Activated naive CD8-positive, alpha-beta T cell treated with anti-CD3 and anti-CD28 coated beads for 36 hours (primary cell): ENCODE data around the gene TTC13. TPM values are rescaled to one million over a fixed set of nuclear protein-coding genes. Genes with fewer than 3 reads are reported as not detected.
"Not testable (repeated sequence)": the region's sequence is repeated elsewhere in the genome, so short reads cannot be mapped to it uniquely, and the experiment has no call there.

Experiments used
- DNase-seq: peaks from one replicate; pipeline ENCODE4 v3.0.0; 2021
- H3K27ac Mint-ChIP-seq: one replicate; pipeline ENCODE4 v1.8.0; 2022; ENCODE audit warnings: mild to moderate bottlenecking, moderate library complexity, mixed read lengths
- H3K27me3 Mint-ChIP-seq: one replicate; pipeline ENCODE4 v1.8.0; 2022; ENCODE audit warnings: mild to moderate bottlenecking, mixed read lengths
- H3K36me3 Mint-ChIP-seq: one replicate; pipeline ENCODE4 v1.8.0; 2021; ENCODE audit warnings: mild to moderate bottlenecking, mixed read lengths
- H3K4me1 Mint-ChIP-seq: one replicate; pipeline ENCODE4 v1.8.0; 2021; ENCODE audit warnings: mixed read lengths
- H3K4me3 Mint-ChIP-seq: one replicate; pipeline ENCODE4 v1.8.0; 2022; ENCODE audit warnings: mild to moderate bottlenecking, moderate library complexity, mixed read lengths
- H3K9me3 Mint-ChIP-seq: one replicate; pipeline ENCODE4 v1.8.0; 2022; ENCODE audit warnings: mixed read lengths
- total RNA-seq, 2 experiments: library from RNA; stranded (reverse); gene quantifications; one replicate each; pipeline ENCODE4 v1.2.3, GENCODE V29; 2021

TTC13 gene
- 10 to 100 TPM; 13.4 to 15.5 TPM for total RNA-seq

DNA sequence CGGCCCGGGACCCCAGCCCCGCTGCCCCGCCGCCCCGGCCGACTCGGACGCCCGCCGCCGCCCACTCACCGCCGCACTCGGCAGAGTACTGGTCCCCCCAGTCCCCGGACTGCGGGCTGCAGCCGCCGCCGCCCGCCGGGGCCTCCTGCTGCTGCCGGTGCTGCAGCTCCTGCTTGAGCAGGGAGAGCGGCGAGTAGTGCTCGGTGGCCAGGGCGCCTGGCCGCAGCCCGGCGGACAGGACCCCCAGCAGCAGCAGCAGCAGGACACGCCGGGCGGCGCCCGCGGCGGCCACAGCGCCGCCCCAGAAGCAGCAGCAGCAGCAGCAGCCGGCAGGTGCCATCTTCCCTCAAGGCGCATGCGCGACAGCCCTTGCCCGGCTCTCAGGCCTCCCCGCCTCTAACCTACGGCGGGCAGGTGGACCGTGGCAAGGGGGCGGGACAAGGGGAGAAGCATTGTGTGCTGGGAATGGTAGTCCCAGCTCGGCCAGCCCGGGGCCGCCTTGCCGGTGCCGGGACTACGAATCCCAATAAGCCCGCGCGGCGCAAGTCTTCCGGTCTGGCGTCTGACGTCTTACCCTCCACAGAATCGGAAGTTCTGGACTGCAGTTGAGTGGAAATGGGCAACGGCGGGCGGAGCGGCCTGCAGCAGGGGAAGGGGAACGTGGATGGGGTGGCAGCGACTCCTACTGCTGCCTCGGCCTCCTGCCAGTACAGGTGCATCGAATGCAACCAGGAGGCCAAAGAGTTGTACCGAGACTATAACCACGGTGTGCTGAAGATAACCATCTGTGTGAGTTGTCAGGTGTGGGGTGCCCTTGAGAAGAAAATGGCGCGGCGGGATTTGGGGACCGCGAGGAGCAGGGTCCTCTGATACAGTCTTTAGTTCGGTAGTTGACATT, at the start of gene TTC13, which contains the start of gene ARV1:
TTC13 (minus strand) TSS at position 371 of the 898 bp plus-strand sequence; CDS start at position 340, 31 bp downstream.
ARV1 (plus strand) TSS at position 604 of the 898 bp plus-strand sequence; CDS start at position 616, 12 bp downstream.
- Mint-ChIP-seq H3K27ac (peak within 1 kb of the TSS; percentile 95), H3K4me3 (peak within 1 kb of the TSS; percentile 97), H3K27me3 (no peaks in the 10 kb centered on the region), H3K36me3 (peaks cover 32% of the 10 kb centered on the region), H3K9me3 (no peaks in the 10 kb centered on the region), H3K4me1 (peaks cover 24% of the 10 kb centered on the region)
- DNase-seq = peak; percentile 98

GRCh38 chr1:231027971-231028370, 49.3 kb upstream of the TTC13 start:
- H3K4me1 Mint-ChIP-seq = peaks cover 18% of the 10 kb centered on the region
- H3K4me3 Mint-ChIP-seq = no peak overlapping the region
- no peak for DNase-seq
- no peak overlapping the region for H3K27ac Mint-ChIP-seq
- H3K27me3 Mint-ChIP-seq = no peaks in the 10 kb centered on the region
- peaks cover 9% of the 10 kb centered on the region for H3K36me3 Mint-ChIP-seq
- no peaks in the 10 kb centered on the region for H3K9me3 Mint-ChIP-seq

DNA sequence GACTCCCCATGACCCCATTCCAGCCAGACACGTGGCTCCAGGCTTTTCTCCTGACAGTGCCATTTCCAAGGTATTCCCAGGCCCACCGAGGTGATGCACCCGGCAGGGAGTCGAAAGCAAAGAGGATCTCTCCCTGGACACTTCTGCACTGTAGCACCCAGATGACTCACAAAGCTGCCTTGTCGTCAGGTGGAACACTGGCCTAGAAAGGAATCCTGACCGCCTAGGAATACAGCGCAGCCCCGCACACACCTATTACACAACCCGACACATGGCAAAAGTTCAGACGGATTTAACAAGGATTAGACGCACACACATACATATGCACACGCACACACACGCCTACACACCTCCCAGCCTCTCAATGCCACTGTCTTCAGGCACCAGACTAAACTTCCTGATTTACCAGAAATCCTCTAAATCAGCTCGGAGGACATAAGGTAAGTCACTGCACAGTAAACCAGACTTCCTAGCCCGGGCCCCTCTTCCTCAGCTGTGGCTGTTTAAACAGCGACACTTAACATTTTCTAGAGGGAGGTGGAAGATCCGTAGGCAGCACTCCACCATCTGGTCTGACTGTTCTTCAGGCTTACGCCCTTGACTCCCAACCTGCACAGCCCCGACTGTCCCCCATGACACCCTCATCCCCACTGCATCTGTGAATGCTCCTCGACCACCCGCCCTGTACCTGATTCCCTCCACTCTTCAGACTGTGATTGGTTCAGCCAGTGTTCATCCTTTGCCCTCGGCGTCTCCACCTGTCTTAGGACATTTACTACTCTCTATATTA, 48.7 kb upstream of the TTC13 start:
- H3K27me3 Mint-ChIP-seq = no peaks in the 10 kb centered on the region
- H3K4me3 Mint-ChIP-seq = no peak overlapping the region
- no peaks in the 10 kb centered on the region for H3K9me3 Mint-ChIP-seq
- DNase-seq = no peak
- no peak overlapping the region for H3K27ac Mint-ChIP-seq
- peaks cover 15% of the 10 kb centered on the region for H3K4me1 Mint-ChIP-seq
- H3K36me3 Mint-ChIP-seq = peaks cover 9% of the 10 kb centered on the region

DNA sequence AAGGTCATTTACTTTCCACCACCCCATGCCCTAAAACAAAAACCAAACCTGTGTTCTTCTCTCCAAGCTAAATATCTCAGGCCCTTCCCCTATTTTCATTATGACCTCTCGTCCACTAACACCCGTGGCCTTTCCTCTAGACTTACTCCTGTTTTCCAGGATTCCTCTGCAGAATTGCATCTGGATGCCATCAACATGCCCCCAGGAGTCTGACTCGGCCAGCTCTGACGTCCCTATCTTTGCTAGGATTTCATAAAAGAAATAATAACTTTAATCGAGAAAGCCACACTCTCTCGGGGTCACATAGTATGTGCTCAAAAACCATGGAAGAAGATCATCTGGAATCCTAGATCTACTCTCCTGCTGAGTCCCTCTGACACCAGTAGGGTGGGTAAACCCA, 47.9 kb upstream of the TTC13 start:
- peaks cover 15% of the 10 kb centered on the region for H3K4me1 Mint-ChIP-seq
- H3K4me3 Mint-ChIP-seq = no peak overlapping the region
- H3K27ac Mint-ChIP-seq = no peak overlapping the region

DNA sequence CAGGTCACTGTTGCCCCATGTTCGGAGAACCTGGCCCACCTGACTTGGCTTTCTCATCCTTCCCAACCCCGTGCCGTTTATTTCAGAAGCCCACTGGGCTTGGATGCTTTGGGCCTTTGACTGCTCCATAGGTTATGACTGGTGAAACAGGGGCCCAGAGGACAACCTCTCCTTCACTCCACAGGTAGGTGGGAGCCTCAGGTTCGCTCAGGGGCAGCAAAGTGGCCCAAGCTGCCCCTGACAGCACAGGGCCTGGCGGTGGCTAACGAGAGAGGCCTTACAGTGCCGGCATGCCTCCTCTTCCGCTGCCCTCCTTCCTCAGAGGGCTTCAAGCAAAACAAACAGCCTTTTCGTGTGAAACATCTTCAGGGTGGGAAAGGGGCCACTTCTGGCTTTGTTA, 44.5 kb upstream of the TTC13 start:
- no peak overlapping the region for H3K27ac Mint-ChIP-seq
- H3K27me3 Mint-ChIP-seq = no peaks in the 10 kb centered on the region
- H3K36me3 Mint-ChIP-seq = peaks cover 8% of the 10 kb centered on the region
- H3K9me3 Mint-ChIP-seq = no peaks in the 10 kb centered on the region
- H3K4me3 Mint-ChIP-seq = no peak overlapping the region
- no peak for DNase-seq
- peaks cover 7% of the 10 kb centered on the region for H3K4me1 Mint-ChIP-seq

More for the DNA sequence above, 47.9 kb upstream of the TTC13 start:
- no peak for DNase-seq
- no peaks in the 10 kb centered on the region for H3K9me3 Mint-ChIP-seq
- peaks cover 9% of the 10 kb centered on the region for H3K36me3 Mint-ChIP-seq
- no peaks in the 10 kb centered on the region for H3K27me3 Mint-ChIP-seq

GRCh38 chr1:231022543-231022942, 43.9 kb upstream of the TTC13 start:
- DNase-seq, H3K4me1 Mint-ChIP-seq, H3K27me3 Mint-ChIP-seq, H3K27ac Mint-ChIP-seq, H3K4me3 Mint-ChIP-seq, H3K36me3 Mint-ChIP-seq, H3K9me3 Mint-ChIP-seq: not testable (repeated sequence)

GRCh38 chr1:231021540-231022031, 42.9 kb upstream of the TTC13 start:
- no peaks in the 10 kb centered on the region for H3K9me3 Mint-ChIP-seq
- no peak overlapping the region for H3K4me3 Mint-ChIP-seq
- H3K36me3 Mint-ChIP-seq = peaks cover 8% of the 10 kb centered on the region
- H3K27ac Mint-ChIP-seq = no peak overlapping the region
- peaks cover 5% of the 10 kb centered on the region for H3K4me1 Mint-ChIP-seq
- DNase-seq = no peak
- H3K27me3 Mint-ChIP-seq = no peaks in the 10 kb centered on the region

DNA sequence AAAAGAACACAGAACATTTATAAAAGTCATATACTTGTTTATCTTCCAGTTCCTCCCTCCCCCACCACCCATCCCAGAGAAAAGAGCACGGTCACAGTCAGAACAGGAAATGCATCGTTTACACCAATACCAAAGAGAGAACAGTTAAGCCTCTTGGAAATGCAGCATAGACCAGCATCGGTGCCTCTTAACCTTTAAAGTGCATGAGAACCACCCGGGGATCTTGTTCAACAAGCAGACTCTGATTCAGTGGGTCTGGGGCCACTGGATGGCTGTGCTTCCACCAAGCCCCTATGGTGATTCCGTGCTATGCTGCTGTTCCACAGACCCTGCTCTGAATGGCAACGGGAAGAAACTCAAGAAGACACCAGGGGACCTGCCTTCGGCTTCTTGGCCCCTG, 42.2 kb upstream of the TTC13 start:
- no peak for DNase-seq
- Mint-ChIP-seq H3K27me3 (no peaks in the 10 kb centered on the region), H3K4me3 (no peak overlapping the region), H3K36me3 (peaks cover 8% of the 10 kb centered on the region), H3K9me3 (no peaks in the 10 kb centered on the region), H3K27ac (no peak overlapping the region), H3K4me1 (peaks cover 5% of the 10 kb centered on the region)

DNA sequence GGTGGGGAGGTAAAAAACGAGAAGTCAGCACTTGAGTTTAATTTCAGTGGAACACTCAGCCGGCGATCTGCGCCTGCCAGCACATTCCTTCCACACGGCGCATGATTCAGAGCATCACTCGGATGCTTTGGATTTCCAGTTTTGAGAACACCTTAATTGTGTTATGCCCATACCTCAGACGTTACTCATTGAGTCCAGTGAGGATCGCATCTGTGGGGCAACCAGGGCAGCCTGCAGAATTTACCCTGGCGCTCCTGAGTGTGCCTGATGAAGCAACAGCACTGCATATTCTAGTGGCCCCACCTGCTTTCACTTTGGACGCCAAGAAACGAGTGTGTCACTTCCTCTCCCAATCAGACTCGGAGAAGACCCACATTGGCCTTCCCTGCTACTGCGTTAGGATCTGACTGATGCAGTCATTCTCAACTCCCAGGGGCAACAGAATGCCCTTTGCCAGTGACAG, 41.5 kb upstream of the TTC13 start:
- Mint-ChIP-seq H3K9me3 (no peaks in the 10 kb centered on the region), H3K27me3 (no peaks in the 10 kb centered on the region), H3K36me3 (peaks cover 5% of the 10 kb centered on the region), H3K4me3 (peak overlapping the region; percentile 43), H3K4me1 (peaks cover 5% of the 10 kb centered on the region), H3K27ac (peak overlapping the region; percentile 38)
- no peak for DNase-seq

GRCh38 chr1:231019711-231020110, 41.0 kb upstream of the TTC13 start:
- no peak for DNase-seq
- no peak overlapping the region for H3K4me3 Mint-ChIP-seq
- H3K27ac Mint-ChIP-seq = no peak overlapping the region
- H3K4me1 Mint-ChIP-seq = peaks cover 5% of the 10 kb centered on the region
- peaks cover 3% of the 10 kb centered on the region for H3K36me3 Mint-ChIP-seq
- H3K9me3 Mint-ChIP-seq = no peaks in the 10 kb centered on the region
- H3K27me3 Mint-ChIP-seq = no peaks in the 10 kb centered on the region

- Mint-ChIP-seq H3K27me3 (no peaks in the 10 kb centered on the region), H3K36me3 (peaks cover 3% of the 10 kb centered on the region), H3K4me3 (no peak overlapping the region), H3K4me1 (peaks cover 5% of the 10 kb centered on the region), H3K27ac (no peak overlapping the region), H3K9me3 (no peaks in the 10 kb centered on the region)
- DNase-seq = no peak
Observed at GRCh38 chr1:231016966-231017365, 38.3 kb upstream of the TTC13 start.

GRCh38 chr1:231016234-231016633, 37.6 kb upstream of the TTC13 start:
- Mint-ChIP-seq H3K4me1 (peaks cover 5% of the 10 kb centered on the region), H3K36me3 (peaks cover 3% of the 10 kb centered on the region), H3K4me3 (no peak overlapping the region), H3K27ac (no peak overlapping the region), H3K27me3 (no peaks in the 10 kb centered on the region), H3K9me3 (no peaks in the 10 kb centered on the region)
- no peak for DNase-seq

DNA sequence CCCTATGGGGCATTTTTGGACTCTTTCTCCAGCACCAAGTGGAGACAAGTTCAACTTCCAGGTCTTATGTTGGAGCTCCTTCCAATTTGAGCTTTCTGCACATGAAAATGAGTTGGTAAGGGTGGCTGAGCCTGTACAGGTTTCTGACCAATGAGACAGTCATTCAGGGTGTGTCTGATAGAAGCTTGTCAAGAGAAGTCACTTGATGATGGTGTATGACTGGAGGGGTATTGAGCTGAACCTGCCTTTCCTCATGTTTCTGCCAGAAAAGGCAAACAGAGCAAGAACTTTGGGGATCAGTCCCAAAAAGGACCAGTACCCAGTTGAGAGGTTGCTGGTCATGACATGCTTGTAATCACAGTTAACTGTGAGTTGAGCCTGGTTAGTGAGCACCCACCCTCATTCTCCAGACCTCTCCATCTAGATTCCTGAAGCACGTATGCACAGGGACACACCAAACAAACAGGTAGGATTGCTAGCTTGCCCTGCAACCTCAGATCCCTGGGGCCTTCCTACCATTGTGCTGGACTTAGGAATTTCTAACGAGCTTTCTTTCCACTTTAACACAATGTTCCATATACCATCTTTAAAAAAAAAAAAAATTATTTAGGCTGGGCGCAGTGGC, 34.8 kb upstream of the TTC13 start:
- H3K9me3 Mint-ChIP-seq = no peaks in the 10 kb centered on the region
- no peak overlapping the region for H3K4me3 Mint-ChIP-seq
- H3K36me3 Mint-ChIP-seq = no peaks in the 10 kb centered on the region

GRCh38 chr1:231011963-231012362, 33.3 kb upstream of the TTC13 start:
- Mint-ChIP-seq H3K4me1 (no peaks in the 10 kb centered on the region), H3K27me3 (no peaks in the 10 kb centered on the region), H3K9me3 (peaks cover 8% of the 10 kb centered on the region), H3K36me3 (no peaks in the 10 kb centered on the region), H3K4me3 (no peak overlapping the region), H3K27ac (no peak overlapping the region)
- DNase-seq = no peak

More for the DNA sequence above, 34.8 kb upstream of the TTC13 start:
- H3K27me3 Mint-ChIP-seq = no peaks in the 10 kb centered on the region
- no peak overlapping the region for H3K27ac Mint-ChIP-seq
- DNase-seq = no peak
- H3K4me1 Mint-ChIP-seq = no peaks in the 10 kb centered on the region

- Mint-ChIP-seq H3K4me1 (no peaks in the 10 kb centered on the region), H3K27me3 (no peaks in the 10 kb centered on the region), H3K4me3 (no peak overlapping the region), H3K27ac (no peak overlapping the region), H3K36me3 (peaks cover 4% of the 10 kb centered on the region), H3K9me3 (peaks cover 13% of the 10 kb centered on the region)
- DNase-seq = no peak
Observed at GRCh38 chr1:231011360-231011759, 32.7 kb upstream of the TTC13 start.
